A204.1 (cell line): ENCODE data around the gene PTPN3.
"Not testable (repeated sequence)": the region's sequence is repeated elsewhere in the genome, so short reads cannot be mapped to it uniquely, and the experiment has no call there.

Experiments
- FAIRE-seq: peaks from 2 replicates; lab custom pipeline; 2012; peaks lifted over from hg19 to GRCh38; lab: Jason Lieb, UNC

The PTPN3 gene

DNA sequence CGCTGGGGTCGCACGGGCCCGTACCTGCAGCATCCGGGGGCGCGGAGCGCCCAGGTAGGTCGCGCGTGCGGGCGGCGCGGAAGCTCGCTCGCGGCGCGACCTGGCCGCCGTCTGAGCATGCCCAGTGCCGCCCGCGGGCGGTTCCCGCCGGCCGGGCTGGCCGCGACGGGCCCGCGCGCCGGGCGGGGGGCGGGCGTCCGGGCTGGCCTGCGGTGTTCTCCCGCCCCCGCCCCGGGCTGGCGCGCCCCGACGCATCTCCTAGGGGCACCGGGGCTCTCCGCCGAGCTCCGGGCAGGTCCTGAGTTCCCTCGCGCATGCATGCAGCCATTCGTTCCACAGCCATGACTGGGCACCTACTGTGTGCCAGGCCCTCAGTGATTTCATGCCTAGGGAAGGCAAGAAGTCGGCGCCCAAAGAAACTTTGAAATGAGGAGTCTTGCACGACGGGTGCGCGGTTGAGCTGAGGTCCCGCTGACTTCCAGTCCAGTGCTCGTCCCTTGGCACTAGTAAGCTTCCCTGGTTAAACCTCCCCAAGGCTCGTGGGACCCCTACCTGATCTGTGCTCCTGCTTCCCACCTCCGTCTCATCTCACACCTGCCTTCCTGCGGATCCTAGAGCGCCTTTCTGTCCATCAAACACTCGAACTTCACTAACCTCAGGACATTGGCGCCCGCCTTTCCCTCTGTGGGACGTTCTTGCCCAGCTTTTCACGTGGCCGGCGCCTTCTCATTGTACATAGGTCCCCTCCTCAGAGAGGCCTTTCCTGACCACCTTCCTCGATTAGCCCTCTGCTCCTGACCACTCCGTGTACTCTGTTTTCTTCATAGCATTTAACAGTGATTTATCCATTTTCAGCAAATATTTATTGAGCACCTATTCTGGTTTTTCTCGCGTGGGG lies at the start of gene PTPN3:
TSS of gene PTPN3 (minus strand) at position 113 of the 898 bp plus-strand sequence. CDS start 34,873 bp downstream, outside the sequence.
- FAIRE-seq, result no peak

- FAIRE-seq, result not testable (repeated sequence)
These were observed 46.8 kb upstream of the PTPN3 start for GRCh38 chr9:109544954-109545353.

DNA sequence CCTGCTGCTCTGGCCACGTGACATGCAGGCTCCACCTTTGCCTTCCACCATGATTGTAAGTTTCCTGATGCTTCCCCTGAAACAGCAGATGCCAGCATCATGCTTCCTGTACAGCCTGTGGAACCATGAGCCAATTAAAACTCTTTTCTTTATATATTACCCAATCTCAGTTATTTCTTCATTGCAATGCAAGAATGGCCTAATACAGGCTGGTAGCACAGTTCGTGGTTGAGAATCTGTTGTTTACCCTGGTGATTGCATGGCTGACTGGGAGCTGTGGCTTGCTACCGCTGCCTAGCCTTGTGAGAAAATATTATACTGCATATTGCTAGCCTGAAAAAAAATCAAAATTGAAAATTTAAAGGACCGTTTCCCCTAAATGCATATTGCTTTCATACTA lies 44.8 kb upstream of the PTPN3 start:
- no peak for FAIRE-seq

DNA sequence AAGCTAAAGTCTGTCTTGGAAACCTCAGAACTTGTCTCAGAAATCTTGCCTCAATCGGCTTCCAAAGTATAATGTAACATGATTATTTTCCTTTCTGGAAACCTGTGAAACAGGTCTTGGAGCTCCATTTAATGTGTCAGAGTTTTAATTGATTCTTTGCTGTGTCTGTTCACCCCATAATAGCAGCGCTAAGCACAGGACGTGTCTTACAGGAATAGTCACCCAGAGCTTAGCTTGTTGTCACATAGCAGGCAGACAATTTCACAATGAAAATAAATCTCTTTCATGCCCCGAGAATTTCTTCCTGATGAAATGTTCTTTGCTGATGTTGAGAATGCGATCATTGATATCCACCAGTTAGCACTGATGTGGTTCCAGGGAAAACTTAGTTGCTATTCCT lies 40.2 kb upstream of the PTPN3 start:
- no peak for FAIRE-seq

DNA sequence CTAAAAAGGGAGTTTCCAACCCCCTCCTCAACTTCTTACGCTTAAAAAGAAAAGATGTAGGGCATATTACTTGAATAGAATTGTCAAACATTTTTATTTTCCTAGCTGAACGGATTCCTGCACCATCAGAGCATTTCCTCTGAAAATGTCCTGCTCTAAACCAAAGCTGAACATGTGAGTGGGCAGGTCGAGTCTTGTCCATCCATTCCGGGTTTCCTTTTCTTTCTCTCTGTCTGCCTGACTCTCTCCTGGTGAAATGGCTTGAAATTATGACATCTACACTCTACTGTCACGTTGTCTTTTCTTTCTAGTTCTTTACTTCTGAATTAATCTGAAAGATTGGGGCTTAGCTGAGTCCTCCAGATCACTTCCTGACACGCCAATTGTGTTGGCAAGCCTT lies 39.2 kb upstream of the PTPN3 start:
- no peak for FAIRE-seq

DNA sequence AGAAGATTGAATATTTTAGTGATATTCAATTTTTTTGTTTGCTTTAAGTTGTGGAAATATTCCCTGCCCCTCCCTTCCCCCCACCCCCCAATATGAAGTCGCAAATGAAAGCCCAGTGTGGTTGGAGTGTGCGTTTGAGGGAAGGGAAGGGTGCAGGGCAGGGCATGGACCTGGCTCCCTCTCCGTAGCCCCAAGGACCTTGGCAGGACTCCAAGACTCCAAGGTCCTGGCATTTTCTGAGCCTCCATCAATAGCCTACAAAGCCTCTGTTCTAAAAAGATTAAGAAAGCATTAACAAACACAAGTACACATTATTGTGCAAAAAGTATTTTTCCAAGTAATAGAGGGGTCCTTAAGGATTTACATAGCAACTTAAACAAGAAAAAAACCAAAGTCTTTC lies 38.8 kb upstream of the PTPN3 start:
- no peak for FAIRE-seq

- no peak for FAIRE-seq
These were observed 37.3 kb upstream of the PTPN3 start for GRCh38 chr9:109535365-109535764.

DNA sequence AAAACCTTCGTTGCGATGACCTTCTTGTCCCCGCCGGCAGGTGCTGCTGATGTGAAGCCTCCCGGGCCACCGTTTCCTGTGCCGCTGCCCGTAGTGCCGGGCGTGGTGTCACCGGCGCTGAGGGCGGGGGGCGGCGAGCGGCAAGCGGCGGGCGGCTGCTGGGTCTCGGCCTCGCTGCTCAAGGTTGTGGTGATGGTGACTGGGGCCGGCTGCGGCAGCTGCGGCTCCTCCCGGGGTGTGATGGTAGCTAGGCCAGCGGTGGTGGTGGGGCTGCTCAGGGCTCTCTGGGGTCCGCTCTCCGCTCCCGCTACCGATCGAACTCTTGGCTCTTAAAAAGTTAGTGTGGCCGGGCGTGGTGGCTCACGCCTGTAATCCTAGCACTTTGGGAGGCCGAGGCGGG lies 36.0 kb upstream of the PTPN3 start:
- FAIRE-seq, result no peak

- not testable (repeated sequence) for FAIRE-seq
These were observed 34.5 kb upstream of the PTPN3 start for GRCh38 chr9:109532652-109533051.

DNA sequence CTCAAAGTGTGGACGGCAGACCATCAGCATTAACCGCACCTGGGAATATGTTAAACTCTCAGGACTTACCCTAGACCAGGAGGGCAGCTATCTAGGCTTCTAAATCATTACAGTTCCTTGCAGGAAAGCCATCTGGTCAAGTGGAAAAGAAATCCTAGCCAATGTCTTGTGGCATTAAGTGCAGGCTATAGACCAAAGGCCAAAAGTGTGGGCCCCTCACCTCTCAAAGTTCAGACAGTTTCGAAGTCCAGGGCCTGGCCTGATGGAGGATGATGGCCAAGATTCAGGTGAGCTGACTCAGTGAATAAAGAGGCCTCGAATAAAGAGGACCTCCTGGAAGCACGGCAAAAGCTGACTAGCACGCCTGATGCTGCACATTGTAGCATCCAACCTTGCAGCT lies 24.0 kb upstream of the PTPN3 start:
- FAIRE-seq, result no peak

- peak; percentile 46 for FAIRE-seq
These were observed 22.5 kb upstream of the PTPN3 start for GRCh38 chr9:109520475-109521132.

DNA sequence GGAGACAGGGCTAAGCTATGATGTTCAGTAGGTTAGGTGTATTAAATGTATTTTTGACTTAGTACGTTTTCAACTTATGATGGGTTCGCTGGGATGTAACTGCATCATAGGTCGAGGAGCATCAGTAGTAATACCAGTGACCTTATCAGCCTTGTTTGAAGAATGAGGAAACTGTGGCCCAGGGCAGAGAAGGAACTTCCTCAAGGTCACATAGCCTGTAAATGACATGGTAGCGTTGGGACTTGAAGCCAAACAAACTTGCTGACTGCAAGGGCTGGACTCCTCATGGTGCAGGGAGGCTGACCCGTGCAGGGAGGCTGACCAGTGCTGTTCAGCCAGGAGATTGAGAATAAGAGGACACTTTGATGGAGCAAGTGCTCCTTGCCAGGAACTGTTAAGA lies 21.3 kb upstream of the PTPN3 start:
- no peak for FAIRE-seq

GRCh38 chr9:109518621-109519335 lies 20.7 kb upstream of the PTPN3 start:
- FAIRE-seq, result no peak

DNA sequence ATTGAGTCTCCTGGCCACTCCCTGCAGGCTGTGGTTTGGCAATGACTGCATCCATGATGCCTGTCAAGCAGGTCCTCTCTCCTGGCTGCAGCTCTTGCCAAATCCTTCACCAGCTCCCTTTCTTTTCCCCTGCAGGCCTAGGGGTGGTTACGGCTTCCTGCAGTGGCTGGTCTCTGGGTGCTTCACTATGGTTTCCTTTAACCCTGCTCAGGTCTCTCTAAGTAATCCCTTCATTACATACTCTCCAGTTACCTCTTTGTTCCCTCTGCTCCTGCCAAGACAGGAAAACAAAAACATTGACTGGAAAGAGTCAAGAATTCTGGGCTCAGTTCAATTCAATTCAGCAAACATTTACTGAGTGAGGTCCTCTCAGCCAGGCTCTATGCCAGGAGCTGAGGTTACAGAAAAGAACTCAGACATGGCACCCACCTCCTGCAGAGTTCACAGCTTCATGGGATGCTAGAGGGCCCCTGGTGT lies 19.8 kb upstream of the PTPN3 start:
- FAIRE-seq, result no peak

- FAIRE-seq, result no peak
These were observed 15.8 kb upstream of the PTPN3 start for GRCh38 chr9:109513871-109514270.

DNA sequence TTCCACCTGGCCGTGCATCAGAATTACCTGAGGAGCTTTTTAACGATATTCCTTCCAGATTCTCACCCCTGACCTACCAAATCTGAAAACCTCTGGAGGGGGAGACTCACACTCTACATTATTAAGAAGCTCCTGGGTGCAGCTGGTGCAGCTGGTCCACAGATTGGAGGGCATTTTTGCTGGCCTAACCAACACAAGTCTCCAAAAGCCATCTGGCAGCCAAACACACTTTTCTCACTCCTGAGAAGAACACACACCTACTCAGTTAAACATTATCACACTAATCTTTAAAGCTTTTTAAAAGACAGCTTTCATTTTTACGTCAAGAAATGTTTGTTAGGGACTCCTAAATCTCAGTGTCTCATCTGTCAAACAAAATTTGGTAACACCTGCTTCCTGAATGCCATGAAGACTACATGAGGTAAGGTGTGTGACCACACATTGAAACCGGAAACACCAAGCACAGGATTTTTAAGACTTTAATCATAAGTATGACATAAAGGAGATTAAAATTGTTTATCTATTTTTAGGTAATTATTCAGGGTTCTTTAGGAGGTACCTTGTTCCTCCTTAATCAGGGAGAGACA lies 14.2 kb upstream of the PTPN3 start:
- FAIRE-seq, result no peak

- FAIRE-seq, result no peak
These were observed 12.4 kb upstream of the PTPN3 start for GRCh38 chr9:109510506-109510905.

DNA sequence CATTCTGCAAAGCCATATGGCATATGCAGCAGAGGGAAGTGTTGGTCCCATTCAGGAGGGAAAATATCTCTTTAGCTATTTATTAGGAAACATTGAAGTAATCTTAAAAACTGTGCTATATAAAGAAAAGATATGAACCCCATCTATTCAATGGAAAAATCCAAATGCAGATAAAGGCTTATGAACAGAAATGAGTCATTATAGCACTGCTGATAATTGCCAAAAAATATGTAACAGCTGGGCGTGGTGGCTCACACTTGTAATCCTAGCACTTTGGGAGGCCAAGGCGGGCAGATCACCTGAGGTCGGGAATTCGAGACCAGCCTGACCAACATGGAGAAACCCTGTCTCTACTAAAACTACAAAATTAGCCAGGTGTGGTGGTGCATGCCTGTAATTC lies 11.9 kb upstream of the PTPN3 start:
- not testable (repeated sequence) for FAIRE-seq

GRCh38 chr9:109509611-109510010 lies 11.5 kb upstream of the PTPN3 start:
- FAIRE-seq, result no peak

DNA sequence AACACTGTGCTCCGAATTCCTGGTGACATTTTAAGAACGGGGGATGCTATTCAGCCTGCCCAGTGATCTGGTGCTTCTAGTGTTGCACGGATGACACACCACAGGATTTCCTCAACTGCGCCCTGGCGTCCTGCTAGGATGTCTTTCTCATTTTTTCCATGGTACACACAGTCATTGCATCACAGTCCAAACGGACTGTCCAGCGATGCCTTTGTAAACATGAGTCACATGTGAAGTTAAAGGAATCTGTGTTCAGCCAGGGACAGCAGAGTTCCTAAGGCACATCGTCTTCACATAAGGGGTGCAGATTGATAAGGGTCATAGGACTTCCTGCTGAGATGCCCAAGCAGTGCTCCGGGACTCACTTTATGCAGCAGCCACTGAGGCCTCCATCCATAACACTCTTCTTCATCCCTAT lies 9.3 kb upstream of the PTPN3 start:
- no peak for FAIRE-seq

- no peak for FAIRE-seq
These were observed 8.1 kb upstream of the PTPN3 start for GRCh38 chr9:109506097-109506712.

DNA sequence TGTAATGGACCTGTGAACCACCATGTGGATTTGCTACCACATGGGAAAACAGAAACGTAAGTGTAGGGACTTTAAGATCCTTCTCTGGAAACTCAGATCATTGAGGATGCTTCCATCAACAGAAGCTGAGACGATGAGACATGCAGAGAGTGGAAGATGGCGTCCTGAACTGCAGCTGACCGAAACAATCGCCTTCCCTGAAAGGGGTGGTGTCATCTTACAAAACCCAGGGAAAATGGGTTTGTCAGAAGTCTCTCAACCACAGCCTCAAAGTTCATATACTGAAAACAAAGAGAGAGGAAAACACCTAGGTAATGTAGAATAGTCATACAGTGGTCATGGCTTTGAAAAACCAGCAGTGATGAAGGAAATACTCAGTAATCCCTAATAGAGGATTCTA lies 6.6 kb upstream of the PTPN3 start:
- no peak for FAIRE-seq
